ENCODE measurements around the gene ADAP1. TPM values are rescaled to one million over a fixed set of nuclear protein-coding genes. Genes with fewer than 3 reads are reported as not detected.

Gene ADAP1
- total and polyA plus RNA-seq, 8 donors, result 10.9 to 41.2 (median 14.4) TPM

DNA sequence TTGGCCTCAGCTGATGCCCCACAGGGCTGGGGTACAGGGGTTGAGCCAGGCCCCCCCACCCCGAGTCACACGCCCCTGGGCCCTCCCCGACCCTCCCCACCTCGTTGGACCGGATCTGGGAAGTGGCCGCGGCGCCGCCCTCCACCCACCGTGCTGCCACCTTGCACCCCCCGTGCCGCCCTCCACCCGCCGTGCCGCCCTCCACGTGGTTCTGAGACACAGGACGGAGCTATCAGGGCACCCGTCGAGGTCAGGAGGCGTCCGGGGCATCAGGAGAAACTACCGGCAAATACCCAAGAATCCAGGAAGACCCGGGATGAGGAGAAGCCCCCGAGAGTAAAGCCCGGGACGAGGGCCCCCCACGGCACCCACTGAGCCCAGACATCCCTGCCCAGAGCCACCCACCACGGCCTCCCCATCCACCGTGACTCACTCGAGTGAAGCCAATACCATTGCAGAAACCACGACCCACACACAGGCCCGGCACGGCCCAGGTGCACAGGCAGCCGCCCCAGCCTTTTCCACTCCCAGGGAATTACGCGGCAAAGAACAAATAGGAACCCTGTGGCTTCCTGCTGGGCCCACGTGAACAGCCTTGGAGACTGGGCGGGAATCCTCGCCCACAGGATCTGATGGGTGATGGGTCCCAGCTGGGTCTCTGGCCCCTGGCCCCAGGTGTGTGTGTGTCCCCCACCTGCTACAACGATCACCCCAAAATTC, 34.0 kb downstream of the ADAP1 start:
- TF ChIP-seq, protein P1, sequence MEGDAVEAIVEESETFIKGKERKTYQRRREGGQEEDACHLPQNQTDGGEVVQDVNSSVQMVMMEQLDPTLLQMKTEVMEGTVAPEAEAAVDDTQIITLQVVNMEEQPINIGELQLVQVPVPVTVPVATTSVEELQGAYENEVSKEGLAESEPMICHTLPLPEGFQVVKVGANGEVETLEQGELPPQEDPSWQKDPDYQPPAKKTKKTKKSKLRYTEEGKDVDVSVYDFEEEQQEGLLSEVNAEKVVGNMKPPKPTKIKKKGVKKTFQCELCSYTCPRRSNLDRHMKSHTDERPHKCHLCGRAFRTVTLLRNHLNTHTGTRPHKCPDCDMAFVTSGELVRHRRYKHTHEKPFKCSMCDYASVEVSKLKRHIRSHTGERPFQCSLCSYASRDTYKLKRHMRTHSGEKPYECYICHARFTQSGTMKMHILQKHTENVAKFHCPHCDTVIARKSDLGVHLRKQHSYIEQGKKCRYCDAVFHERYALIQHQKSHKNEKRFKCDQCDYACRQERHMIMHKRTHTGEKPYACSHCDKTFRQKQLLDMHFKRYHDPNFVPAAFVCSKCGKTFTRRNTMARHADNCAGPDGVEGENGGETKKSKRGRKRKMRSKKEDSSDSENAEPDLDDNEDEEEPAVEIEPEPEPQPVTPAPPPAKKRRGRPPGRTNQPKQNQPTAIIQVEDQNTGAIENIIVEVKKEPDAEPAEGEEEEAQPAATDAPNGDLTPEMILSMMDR (IDR thresholded peaks at IDR 0.05), result no peak
- peak in 1 of 4 donors; percentile 11 for ATAC-seq
- no peaks in the 10 kb centered on the region for H3K36me3 ChIP-seq
- 89 to 90% methylated on average over 32 to 40 of the region's 40 CpGs for WGBS, 2 donors
- no peak overlapping the region for H3K4me3 ChIP-seq
- no peaks in the 10 kb centered on the region for H3K4me1 ChIP-seq
- H3K27me3 ChIP-seq, result no peaks in the 10 kb centered on the region
- intact Hi-C loops (cut with DNase I), result no loop called here
- peak in 4 of 6 donors; percentile 11 to 64 (median 33) for DNase-seq
- no peak overlapping the region for H3K27ac ChIP-seq
- FAIRE-seq, result no peak
- no peaks in the 10 kb centered on the region for H3K9me3 ChIP-seq

DNA sequence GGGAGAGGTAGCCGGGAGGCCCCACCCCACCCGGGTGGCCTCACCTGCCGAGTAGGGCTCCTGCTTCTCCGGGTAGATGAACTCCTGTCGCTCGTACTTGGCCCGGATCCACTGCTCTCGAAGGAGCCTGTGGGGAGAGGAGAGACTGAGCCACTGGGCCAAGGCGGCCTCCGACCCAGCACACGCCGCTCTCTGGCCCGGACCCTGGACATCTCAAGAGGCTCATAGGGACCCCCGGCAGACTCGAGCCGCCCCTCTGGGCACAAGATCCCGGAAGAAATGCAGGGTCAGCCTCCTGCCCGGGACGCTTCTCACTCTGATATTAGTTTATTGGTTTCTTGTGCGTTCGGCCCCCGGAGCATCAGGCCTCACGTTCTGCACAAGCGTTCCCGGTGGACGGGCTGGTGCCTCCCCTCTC, 34.5 kb downstream of the ADAP1 start:
- WGBS, 2 donors, result 89 to 94% methylated on average over 26 of the region's 26 CpGs
- FAIRE-seq (no peak), DNase-seq (peak in 4 of 6 donors; percentile 12 to 60 (median 34)), ATAC-seq (no peak)
- intact Hi-C loops (cut with DNase I), result no loop called here
- H3K27me3 ChIP-seq, result no peaks in the 10 kb centered on the region
- H3K4me1 ChIP-seq, result no peaks in the 10 kb centered on the region
- no peaks in the 10 kb centered on the region for H3K36me3 ChIP-seq
- no peak overlapping the region for H3K4me3 ChIP-seq
- H3K27ac ChIP-seq, result no peak overlapping the region
- TF ChIP-seq, protein P1 (IDR thresholded peaks at IDR 0.05), result no peak
- no peaks in the 10 kb centered on the region for H3K9me3 ChIP-seq

DNA sequence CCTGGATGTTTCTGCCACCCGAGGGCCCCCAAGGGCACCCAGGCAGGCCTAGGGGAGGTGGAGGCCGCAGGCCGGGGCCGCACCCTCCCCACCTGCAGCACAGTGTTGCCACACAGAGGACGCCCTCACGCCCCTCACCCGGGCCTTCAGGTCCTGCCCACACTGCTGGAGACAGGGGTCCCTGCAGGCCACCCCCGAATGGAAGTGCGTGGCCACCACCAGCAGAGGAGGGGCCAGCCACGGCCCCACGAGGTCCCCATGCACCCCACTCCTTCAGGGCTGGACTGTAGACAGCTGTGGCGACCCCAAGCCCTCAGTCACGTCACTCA, 35.4 kb downstream of the ADAP1 start:
- Histone ChIP-seq H3K36me3 (no peaks in the 10 kb centered on the region), H3K27ac (no peak overlapping the region), H3K4me3 (no peak overlapping the region), H3K9me3 (no peaks in the 10 kb centered on the region), H3K27me3 (no peaks in the 10 kb centered on the region), H3K4me1 (no peaks in the 10 kb centered on the region)
- FAIRE-seq (no peak), ATAC-seq (no peak), DNase-seq (peak in 3 of 6 donors; percentile 10 to 74 (median 27))
- WGBS, 2 donors, result 92 to 95% methylated on average over 13 of the region's 13 CpGs
- intact Hi-C loops (cut with DNase I), result no loop called here
- TF ChIP-seq, protein P1 (IDR thresholded peaks at IDR 0.05), result no peak

DNA sequence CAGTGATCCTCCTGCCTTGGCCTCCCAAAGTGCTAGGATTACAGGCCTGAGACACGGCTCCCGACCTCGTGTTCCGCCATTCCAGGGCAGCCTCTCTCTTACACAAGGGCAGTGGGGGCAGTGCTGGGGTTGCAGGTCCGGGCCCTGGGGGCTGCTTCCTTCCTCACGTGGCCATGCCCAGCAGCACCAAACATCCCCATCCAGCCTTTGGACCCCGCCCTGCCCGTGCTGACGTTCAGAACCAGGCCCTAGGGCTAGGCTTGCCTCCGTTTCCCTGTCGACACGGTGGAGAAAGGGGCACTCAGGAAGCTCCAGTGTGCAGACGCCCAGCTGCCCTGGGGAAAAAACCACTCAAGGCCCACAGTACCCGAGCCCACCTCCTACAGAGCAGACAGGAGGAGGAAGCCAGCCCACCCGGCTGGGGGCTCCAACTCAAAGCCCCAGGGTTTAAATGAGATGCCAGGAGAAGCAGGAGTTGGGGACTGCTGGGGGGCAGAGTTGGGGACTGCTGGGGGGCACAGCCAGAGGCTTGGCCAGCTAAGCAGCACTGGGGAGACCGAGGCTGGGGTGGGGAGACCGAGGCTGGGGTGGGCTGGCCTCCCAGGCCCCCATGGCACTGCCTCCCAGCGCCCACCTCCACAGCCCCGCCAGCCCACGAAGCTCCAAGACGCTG, 35.9 kb downstream of the ADAP1 start:
- no peak for FAIRE-seq
- 87 to 90% methylated on average over 17 to 21 of the region's 21 CpGs for WGBS, 2 donors

More for the DNA sequence above, 35.9 kb downstream of the ADAP1 start:
- intact Hi-C loops (cut with DNase I), result no loop called here
- TF ChIP-seq, protein P1 (IDR thresholded peaks at IDR 0.05), result no peak
- DNase-seq (peak in 4 of 6 donors; percentile 10 to 50 (median 32)), ATAC-seq (no peak)
- H3K27me3 ChIP-seq, result no peaks in the 10 kb centered on the region
- H3K27ac ChIP-seq, result no peak overlapping the region
- H3K4me1 ChIP-seq, result no peaks in the 10 kb centered on the region
- H3K4me3 ChIP-seq, result no peak overlapping the region
- H3K36me3 ChIP-seq, result no peaks in the 10 kb centered on the region
- no peaks in the 10 kb centered on the region for H3K9me3 ChIP-seq
